GM23338 (cell line): Measurements from ENCODE around the gene CCDC50.

ENCODE experiments used
- CREB1 ChIP-seq: fragments of 250-450 bp; sonication (Bioruptor Pico); IDR thresholded peaks from 2 replicates; pipeline ENCODE4 v1.5.0; 2020; ENCODE audit warnings: low read depth, mild to moderate bottlenecking, moderate library complexity
- EZH2 ChIP-seq: fragments of 200-600 bp; sonication (generic); IDR thresholded peaks from one replicate; pipeline ENCODE4 v1.8.0; 2017; ENCODE audit warnings: antibody characterized with exemption, mild to moderate bottlenecking, low read depth; ENCODE audit not compliant: unreplicated experiment
- EZH2phosphoT487 ChIP-seq: fragments of 200-600 bp; sonication (generic); IDR thresholded peaks from one replicate; pipeline ENCODE4 v1.8.1; 2018; ENCODE audit warnings: antibody characterized with exemption; ENCODE audit not compliant: unreplicated experiment
- JUNB ChIP-seq: IDR thresholded peaks from one replicate; pipeline ENCODE4 v1.6.1; 2016; ENCODE audit warnings: antibody characterized with exemption; ENCODE audit not compliant: unreplicated experiment
- NANOG ChIP-seq: IDR thresholded peaks from 2 replicates; pipeline ENCODE4 v1.6.1; 2016; ENCODE audit warnings: antibody characterized with exemption, borderline replicate concordance
- POLR2AphosphoS5 ChIP-seq: IDR thresholded peaks from 2 replicates; pipeline ENCODE4 v1.6.1; 2016; ENCODE audit warnings: antibody characterized with exemption, low read depth
- STAT1 ChIP-seq: IDR thresholded peaks from one replicate; pipeline ENCODE4 v1.6.1; 2016; ENCODE audit warnings: antibody characterized with exemption; ENCODE audit not compliant: unreplicated experiment
- ZNF114 ChIP-seq: fragments of 250-450 bp; sonication (Bioruptor Pico); IDR thresholded peaks from 2 replicates; pipeline ENCODE4 v1.5.0; 2020; ENCODE audit warnings: mild to moderate bottlenecking, moderate library complexity
- ZNF331 ChIP-seq: fragments of 250-450 bp; sonication (Bioruptor Pico); IDR thresholded peaks from 2 replicates; pipeline ENCODE4 v1.5.0; 2020; ENCODE audit warnings: low read depth, mild to moderate bottlenecking, moderate library complexity
- TF ChIP-seq, protein P1 (sequence below), 2 experiments: fragments of 200-600 bp in 1 of 2; sonication (generic) in 1 of 2; conservative IDR thresholded peaks; 2 replicates each; pipeline versions ENCODE4 v1.5.1 to v1.6.1; 2016 to 2017; ENCODE audit warnings: antibody characterized with exemption in 2 of 2, low read depth in 2 of 2, mild to moderate bottlenecking in 2 of 2, moderate library complexity in 1 of 2
- TF ChIP-seq, protein P2 (sequence below): IDR thresholded peaks from one replicate; pipeline ENCODE4 v1.6.1; 2018; ENCODE audit warnings: antibody characterized with exemption; ENCODE audit not compliant: unreplicated experiment
- TF ChIP-seq, protein P3 (sequence below): IDR thresholded peaks from 2 replicates; pipeline ENCODE4 v1.6.1; 2016; ENCODE audit warnings: antibody characterized with exemption
- TF ChIP-seq, protein P4 (sequence below): fragments of 250-450 bp; sonication (Bioruptor Pico); IDR thresholded peaks from 2 replicates; pipeline ENCODE4 v1.5.0; 2020; ENCODE audit warnings: mild to moderate bottlenecking, moderate library complexity

DNA sequence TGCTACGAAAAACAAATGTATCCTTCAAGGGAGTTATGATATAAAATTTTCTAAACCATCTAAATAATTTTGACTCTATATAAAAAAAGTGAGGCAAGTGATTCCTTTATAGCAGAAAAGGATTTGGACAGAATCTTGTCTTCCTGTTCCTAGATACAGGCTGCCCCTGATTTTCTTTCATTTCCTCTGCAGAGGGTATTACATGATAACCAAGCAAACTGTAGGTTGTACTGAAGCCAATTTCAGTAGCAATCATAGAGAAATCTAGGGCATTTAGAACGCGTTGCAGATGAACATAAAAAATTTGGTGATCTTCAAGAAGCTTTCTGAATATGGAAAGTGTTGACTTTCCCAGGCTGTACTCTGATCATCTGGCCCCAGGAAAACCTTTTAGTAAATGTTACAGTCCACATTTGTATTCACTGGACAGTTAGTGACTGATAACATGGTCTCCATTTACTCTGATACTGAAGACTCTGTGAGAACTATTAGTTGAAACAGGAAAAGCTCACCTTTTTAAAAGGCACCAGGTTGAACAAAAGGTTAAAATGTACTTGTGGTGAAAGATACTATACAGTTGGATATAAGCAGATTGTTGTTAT, 10.2 kb downstream of the CCDC50 start:
- no peak for TF ChIP-seq EZH2phosphoT487
- TF ChIP-seq, protein P1, sequence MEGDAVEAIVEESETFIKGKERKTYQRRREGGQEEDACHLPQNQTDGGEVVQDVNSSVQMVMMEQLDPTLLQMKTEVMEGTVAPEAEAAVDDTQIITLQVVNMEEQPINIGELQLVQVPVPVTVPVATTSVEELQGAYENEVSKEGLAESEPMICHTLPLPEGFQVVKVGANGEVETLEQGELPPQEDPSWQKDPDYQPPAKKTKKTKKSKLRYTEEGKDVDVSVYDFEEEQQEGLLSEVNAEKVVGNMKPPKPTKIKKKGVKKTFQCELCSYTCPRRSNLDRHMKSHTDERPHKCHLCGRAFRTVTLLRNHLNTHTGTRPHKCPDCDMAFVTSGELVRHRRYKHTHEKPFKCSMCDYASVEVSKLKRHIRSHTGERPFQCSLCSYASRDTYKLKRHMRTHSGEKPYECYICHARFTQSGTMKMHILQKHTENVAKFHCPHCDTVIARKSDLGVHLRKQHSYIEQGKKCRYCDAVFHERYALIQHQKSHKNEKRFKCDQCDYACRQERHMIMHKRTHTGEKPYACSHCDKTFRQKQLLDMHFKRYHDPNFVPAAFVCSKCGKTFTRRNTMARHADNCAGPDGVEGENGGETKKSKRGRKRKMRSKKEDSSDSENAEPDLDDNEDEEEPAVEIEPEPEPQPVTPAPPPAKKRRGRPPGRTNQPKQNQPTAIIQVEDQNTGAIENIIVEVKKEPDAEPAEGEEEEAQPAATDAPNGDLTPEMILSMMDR (conservative IDR thresholded peaks at IDR 0.05; ENCODE audit: low read depth in 2 of 2): no peak
- TF ChIP-seq POLR2AphosphoS5: no peak
- no peak for TF ChIP-seq EZH2
- no peak for TF ChIP-seq ZNF331 (CRISPR knock-in tag)
- no peak for TF ChIP-seq NANOG
- no peak for TF ChIP-seq ZNF114 (CRISPR knock-in tag)
- TF ChIP-seq, protein P2, sequence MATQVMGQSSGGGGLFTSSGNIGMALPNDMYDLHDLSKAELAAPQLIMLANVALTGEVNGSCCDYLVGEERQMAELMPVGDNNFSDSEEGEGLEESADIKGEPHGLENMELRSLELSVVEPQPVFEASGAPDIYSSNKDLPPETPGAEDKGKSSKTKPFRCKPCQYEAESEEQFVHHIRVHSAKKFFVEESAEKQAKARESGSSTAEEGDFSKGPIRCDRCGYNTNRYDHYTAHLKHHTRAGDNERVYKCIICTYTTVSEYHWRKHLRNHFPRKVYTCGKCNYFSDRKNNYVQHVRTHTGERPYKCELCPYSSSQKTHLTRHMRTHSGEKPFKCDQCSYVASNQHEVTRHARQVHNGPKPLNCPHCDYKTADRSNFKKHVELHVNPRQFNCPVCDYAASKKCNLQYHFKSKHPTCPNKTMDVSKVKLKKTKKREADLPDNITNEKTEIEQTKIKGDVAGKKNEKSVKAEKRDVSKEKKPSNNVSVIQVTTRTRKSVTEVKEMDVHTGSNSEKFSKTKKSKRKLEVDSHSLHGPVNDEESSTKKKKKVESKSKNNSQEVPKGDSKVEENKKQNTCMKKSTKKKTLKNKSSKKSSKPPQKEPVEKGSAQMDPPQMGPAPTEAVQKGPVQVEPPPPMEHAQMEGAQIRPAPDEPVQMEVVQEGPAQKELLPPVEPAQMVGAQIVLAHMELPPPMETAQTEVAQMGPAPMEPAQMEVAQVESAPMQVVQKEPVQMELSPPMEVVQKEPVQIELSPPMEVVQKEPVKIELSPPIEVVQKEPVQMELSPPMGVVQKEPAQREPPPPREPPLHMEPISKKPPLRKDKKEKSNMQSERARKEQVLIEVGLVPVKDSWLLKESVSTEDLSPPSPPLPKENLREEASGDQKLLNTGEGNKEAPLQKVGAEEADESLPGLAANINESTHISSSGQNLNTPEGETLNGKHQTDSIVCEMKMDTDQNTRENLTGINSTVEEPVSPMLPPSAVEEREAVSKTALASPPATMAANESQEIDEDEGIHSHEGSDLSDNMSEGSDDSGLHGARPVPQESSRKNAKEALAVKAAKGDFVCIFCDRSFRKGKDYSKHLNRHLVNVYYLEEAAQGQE: no peak
- no peak for TF ChIP-seq CREB1 (CRISPR knock-in tag)
- no peak for TF ChIP-seq JUNB
- no peak for TF ChIP-seq STAT1
- TF ChIP-seq, protein P3, sequence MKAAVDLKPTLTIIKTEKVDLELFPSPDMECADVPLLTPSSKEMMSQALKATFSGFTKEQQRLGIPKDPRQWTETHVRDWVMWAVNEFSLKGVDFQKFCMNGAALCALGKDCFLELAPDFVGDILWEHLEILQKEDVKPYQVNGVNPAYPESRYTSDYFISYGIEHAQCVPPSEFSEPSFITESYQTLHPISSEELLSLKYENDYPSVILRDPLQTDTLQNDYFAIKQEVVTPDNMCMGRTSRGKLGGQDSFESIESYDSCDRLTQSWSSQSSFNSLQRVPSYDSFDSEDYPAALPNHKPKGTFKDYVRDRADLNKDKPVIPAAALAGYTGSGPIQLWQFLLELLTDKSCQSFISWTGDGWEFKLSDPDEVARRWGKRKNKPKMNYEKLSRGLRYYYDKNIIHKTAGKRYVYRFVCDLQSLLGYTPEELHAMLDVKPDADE: no peak
- TF ChIP-seq, protein P4, sequence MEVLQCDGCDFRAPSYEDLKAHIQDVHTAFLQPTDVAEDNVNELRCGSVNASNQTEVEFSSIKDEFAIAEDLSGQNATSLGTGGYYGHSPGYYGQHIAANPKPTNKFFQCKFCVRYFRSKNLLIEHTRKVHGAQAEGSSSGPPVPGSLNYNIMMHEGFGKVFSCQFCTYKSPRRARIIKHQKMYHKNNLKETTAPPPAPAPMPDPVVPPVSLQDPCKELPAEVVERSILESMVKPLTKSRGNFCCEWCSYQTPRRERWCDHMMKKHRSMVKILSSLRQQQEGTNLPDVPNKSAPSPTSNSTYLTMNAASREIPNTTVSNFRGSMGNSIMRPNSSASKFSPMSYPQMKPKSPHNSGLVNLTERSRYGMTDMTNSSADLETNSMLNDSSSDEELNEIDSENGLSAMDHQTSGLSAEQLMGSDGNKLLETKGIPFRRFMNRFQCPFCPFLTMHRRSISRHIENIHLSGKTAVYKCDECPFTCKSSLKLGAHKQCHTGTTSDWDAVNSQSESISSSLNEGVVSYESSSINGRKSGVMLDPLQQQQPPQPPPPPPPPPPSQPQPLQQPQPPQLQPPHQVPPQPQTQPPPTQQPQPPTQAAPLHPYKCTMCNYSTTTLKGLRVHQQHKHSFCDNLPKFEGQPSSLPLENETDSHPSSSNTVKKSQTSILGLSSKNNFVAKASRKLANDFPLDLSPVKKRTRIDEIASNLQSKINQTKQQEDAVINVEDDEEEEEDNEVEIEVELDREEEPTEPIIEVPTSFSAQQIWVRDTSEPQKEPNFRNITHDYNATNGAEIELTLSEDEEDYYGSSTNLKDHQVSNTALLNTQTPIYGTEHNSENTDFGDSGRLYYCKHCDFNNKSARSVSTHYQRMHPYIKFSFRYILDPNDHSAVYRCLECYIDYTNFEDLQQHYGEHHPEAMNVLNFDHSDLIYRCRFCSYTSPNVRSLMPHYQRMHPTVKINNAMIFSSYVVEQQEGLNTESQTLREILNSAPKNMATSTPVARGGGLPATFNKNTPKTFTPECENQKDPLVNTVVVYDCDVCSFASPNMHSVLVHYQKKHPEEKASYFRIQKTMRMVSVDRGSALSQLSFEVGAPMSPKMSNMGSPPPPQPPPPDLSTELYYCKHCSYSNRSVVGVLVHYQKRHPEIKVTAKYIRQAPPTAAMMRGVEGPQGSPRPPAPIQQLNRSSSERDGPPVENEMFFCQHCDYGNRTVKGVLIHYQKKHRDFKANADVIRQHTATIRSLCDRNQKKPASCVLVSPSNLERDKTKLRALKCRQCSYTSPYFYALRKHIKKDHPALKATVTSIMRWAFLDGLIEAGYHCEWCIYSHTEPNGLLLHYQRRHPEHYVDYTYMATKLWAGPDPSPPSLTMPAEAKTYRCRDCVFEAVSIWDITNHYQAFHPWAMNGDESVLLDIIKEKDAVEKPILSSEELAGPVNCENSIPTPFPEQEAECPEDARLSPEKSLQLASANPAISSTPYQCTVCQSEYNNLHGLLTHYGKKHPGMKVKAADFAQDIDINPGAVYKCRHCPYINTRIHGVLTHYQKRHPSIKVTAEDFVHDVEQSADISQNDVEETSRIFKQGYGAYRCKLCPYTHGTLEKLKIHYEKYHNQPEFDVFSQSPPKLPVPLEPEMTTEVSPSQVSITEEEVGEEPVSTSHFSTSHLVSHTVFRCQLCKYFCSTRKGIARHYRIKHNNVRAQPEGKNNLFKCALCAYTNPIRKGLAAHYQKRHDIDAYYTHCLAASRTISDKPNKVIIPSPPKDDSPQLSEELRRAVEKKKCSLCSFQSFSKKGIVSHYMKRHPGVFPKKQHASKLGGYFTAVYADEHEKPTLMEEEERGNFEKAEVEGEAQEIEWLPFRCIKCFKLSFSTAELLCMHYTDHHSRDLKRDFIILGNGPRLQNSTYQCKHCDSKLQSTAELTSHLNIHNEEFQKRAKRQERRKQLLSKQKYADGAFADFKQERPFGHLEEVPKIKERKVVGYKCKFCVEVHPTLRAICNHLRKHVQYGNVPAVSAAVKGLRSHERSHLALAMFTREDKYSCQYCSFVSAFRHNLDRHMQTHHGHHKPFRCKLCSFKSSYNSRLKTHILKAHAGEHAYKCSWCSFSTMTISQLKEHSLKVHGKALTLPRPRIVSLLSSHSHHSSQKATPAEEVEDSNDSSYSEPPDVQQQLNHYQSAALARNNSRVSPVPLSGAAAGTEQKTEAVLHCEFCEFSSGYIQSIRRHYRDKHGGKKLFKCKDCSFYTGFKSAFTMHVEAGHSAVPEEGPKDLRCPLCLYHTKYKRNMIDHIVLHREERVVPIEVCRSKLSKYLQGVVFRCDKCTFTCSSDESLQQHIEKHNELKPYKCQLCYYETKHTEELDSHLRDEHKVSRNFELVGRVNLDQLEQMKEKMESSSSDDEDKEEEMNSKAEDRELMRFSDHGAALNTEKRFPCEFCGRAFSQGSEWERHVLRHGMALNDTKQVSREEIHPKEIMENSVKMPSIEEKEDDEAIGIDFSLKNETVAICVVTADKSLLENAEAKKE: no peak
